ENCODE results near the gene GDA.

The GDA gene

GRCh38 chr9:72158680-72159079 lies 9.4 kb downstream of the GDA start:
- Histone ChIP-seq H4K20me1 (ENCODE audit: control insufficient read depth, insufficient read depth, low read depth, low read length) (no peaks in the 10 kb centered on the region), H3K4me2 (ENCODE audit: low read length) (no peak overlapping the region), H3K27ac (ENCODE audit: low read depth, low read length) (no peak overlapping the region), H3K9me2 (replicated peaks; ENCODE audit: control insufficient read depth, low read length) (no peaks in the 10 kb centered on the region), H3F3A (ENCODE audit: control insufficient read depth, insufficient read depth) (no peaks in the 10 kb centered on the region), H3K4me1 (ENCODE audit: control insufficient read depth, low read length) (peaks cover 8% of the 10 kb centered on the region), H3K27me3 (ENCODE audit: control insufficient read depth, low read length) (no peaks in the 10 kb centered on the region), H3K79me2 (ENCODE audit: control insufficient read depth, low read length) (no peaks in the 10 kb centered on the region), H3K4me3 (ENCODE audit: low read length) (no peak overlapping the region), H3K36me3 (ENCODE audit: control insufficient read depth, low read length) (no peaks in the 10 kb centered on the region), H3K9me3 (ENCODE audit: control insufficient read depth, insufficient read depth, low read length) (no peaks in the 10 kb centered on the region)
- TF ChIP-seq EZH2phosphoT487 (IDR thresholded peaks at IDR 0.05; ENCODE audit: borderline replicate concordance, low read length): no peak
- TF ChIP-seq, protein P1, sequence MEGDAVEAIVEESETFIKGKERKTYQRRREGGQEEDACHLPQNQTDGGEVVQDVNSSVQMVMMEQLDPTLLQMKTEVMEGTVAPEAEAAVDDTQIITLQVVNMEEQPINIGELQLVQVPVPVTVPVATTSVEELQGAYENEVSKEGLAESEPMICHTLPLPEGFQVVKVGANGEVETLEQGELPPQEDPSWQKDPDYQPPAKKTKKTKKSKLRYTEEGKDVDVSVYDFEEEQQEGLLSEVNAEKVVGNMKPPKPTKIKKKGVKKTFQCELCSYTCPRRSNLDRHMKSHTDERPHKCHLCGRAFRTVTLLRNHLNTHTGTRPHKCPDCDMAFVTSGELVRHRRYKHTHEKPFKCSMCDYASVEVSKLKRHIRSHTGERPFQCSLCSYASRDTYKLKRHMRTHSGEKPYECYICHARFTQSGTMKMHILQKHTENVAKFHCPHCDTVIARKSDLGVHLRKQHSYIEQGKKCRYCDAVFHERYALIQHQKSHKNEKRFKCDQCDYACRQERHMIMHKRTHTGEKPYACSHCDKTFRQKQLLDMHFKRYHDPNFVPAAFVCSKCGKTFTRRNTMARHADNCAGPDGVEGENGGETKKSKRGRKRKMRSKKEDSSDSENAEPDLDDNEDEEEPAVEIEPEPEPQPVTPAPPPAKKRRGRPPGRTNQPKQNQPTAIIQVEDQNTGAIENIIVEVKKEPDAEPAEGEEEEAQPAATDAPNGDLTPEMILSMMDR (IDR thresholded peaks at IDR 0.05; ENCODE audit: low read depth, low read length, poor library complexity, severe bottlenecking): no peak

DNA sequence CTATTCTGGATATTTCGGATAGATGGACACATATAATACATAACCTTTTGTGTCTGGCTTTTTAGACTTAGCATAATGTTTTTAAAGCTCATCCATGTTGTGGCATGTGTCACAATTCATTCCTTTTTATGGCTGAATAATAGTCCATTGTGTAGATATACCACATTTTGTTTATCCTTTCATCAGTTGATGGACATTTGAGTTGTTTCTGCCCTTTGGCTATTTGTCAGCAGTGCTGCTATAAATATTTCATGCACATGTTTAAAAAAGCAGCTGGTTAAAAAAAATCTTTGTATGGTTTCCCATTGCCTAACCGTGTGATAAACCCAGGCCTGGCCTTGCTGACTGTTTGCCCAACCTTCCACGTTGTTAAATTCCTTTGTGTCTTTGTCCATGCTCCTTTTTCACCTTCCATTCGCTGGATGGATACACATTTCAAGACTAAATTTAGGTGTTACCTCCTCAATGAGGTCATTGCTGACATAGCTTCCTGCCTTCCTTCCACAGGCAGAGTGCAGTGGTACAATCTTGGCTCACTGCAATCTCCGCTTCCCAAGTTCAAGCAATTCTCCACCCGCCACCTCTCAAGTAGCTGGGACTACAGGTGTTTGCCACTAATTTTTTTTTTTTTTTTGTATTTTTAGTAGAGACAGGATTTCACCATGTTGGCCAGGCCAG lies 11.3 kb downstream of the GDA start:
- Histone ChIP-seq H3K36me3 (ENCODE audit: control insufficient read depth, low read length) (no peaks in the 10 kb centered on the region), H3K4me2 (ENCODE audit: low read length) (no peak overlapping the region), H3K4me3 (ENCODE audit: low read length) (no peak overlapping the region), H3K27ac (ENCODE audit: low read depth, low read length) (no peak overlapping the region), H3K4me1 (ENCODE audit: control insufficient read depth, low read length) (no peaks in the 10 kb centered on the region), H3K9me3 (ENCODE audit: control insufficient read depth, insufficient read depth, low read length) (no peaks in the 10 kb centered on the region), H3F3A (ENCODE audit: control insufficient read depth, insufficient read depth) (no peaks in the 10 kb centered on the region), H4K20me1 (ENCODE audit: control insufficient read depth, insufficient read depth, low read depth, low read length) (no peaks in the 10 kb centered on the region), H3K27me3 (ENCODE audit: control insufficient read depth, low read length) (no peaks in the 10 kb centered on the region), H3K79me2 (ENCODE audit: control insufficient read depth, low read length) (no peaks in the 10 kb centered on the region), H3K9me2 (replicated peaks; ENCODE audit: control insufficient read depth, low read length) (no peaks in the 10 kb centered on the region)
- TF ChIP-seq, protein P1 (IDR thresholded peaks at IDR 0.05; ENCODE audit: low read depth, low read length, poor library complexity, severe bottlenecking): no peak
- TF ChIP-seq EZH2phosphoT487 (IDR thresholded peaks at IDR 0.05; ENCODE audit: borderline replicate concordance, low read length): no peak

GRCh38 chr9:72165326-72165725 lies 16.1 kb downstream of the GDA start:
- H3K36me3 ChIP-seq (ENCODE audit: control insufficient read depth, low read length): no peaks in the 10 kb centered on the region
- no peaks in the 10 kb centered on the region for H3K27me3 ChIP-seq (ENCODE audit: control insufficient read depth, low read length)
- no peak overlapping the region for H3K4me2 ChIP-seq (ENCODE audit: low read length)
- no peaks in the 10 kb centered on the region for H3K4me1 ChIP-seq (ENCODE audit: control insufficient read depth, low read length)
- H3K4me3 ChIP-seq (ENCODE audit: low read length): no peak overlapping the region
- H4K20me1 ChIP-seq (ENCODE audit: control insufficient read depth, insufficient read depth, low read depth, low read length): no peaks in the 10 kb centered on the region
- H3F3A ChIP-seq (ENCODE audit: control insufficient read depth, insufficient read depth): no peaks in the 10 kb centered on the region
- no peaks in the 10 kb centered on the region for H3K79me2 ChIP-seq (ENCODE audit: control insufficient read depth, low read length)
- no peak overlapping the region for H3K27ac ChIP-seq (ENCODE audit: low read depth, low read length)
- no peak for TF ChIP-seq EZH2phosphoT487 (IDR thresholded peaks at IDR 0.05; ENCODE audit: borderline replicate concordance, low read length)
- TF ChIP-seq, protein P1 (IDR thresholded peaks at IDR 0.05; ENCODE audit: low read depth, low read length, poor library complexity, severe bottlenecking): no peak
- H3K9me2 ChIP-seq (replicated peaks; ENCODE audit: control insufficient read depth, low read length): no peaks in the 10 kb centered on the region
- no peaks in the 10 kb centered on the region for H3K9me3 ChIP-seq (ENCODE audit: control insufficient read depth, insufficient read depth, low read length)

All from DOHH2 (cell line).